OCI-M2 (cell line): ENCODE results near the gene FAM50A.

Source experiments
- DNase-seq: peaks from one replicate; lab custom pipeline; 2025; ENCODE audit not compliant: unreplicated experiment; lab: John Stamatoyannopoulos, UW

FAM50A gene

GRCh38 chrX:154437971-154438893 is 5.7 kb upstream of the FAM50A start:
- no peak for DNase-seq

- no peak for DNase-seq
Measured at GRCh38 chrX:154439841-154440240, 4.1 kb upstream of the FAM50A start.

GRCh38 chrX:154440623-154441357 is 3.2 kb upstream of the FAM50A start:
- DNase-seq, result no peak

GRCh38 chrX:154441564-154441963 is 2.4 kb upstream of the FAM50A start:
- DNase-seq, result no peak

- no peak for DNase-seq
Measured at GRCh38 chrX:154441984-154442707, 1.8 kb upstream of the FAM50A start.

GRCh38 chrX:154443479-154443910 is 446 bp upstream of the FAM50A start:
- DNase-seq, result no peak

GRCh38 chrX:154444755-154445246 is 860 bp downstream of the FAM50A start:
- no peak for DNase-seq

GRCh38 chrX:154445776-154446175 is 1.8 kb downstream of the FAM50A start:
- no peak for DNase-seq

- DNase-seq, result no peak
Measured at GRCh38 chrX:154446430-154446829, 2.5 kb downstream of the FAM50A start.

- no peak for DNase-seq
Measured at GRCh38 chrX:154448484-154448883, 4.5 kb downstream of the FAM50A start.

- DNase-seq, result no peak
Measured at GRCh38 chrX:154449618-154450017, 5.7 kb downstream of the FAM50A start.

- no peak for DNase-seq
Measured at GRCh38 chrX:154450312-154450711, 6.4 kb downstream of the FAM50A start.

GRCh38 chrX:154452823-154453222 is 8.9 kb downstream of the FAM50A start:
- no peak for DNase-seq

GRCh38 chrX:154457491-154458115 is 13.7 kb downstream of the FAM50A start:
- no peak for DNase-seq

- DNase-seq, result no peak
Measured at GRCh38 chrX:154458116-154458953, 14.4 kb downstream of the FAM50A start, which contains the start of gene PLXNA3. Gene PLXNA3 (plus strand): TSS chrX:154458281. CDS start chrX:154460184, 1,903 bp downstream.

- DNase-seq, result no peak
Measured at GRCh38 chrX:154458954-154459778, 15.2 kb downstream of the FAM50A start.

- DNase-seq, result no peak
Measured at GRCh38 chrX:154459832-154460231, 15.9 kb downstream of the FAM50A start.

GRCh38 chrX:154460326-154460725 is 16.4 kb downstream of the FAM50A start:
- DNase-seq, result no peak

- no peak for DNase-seq
Measured at GRCh38 chrX:154462396-154462795, 18.5 kb downstream of the FAM50A start.
